Stimulated activated CD8-positive, alpha-beta memory T cell treated with anti-CD3 and anti-CD28 coated beads, Interleukin-15, amount 100 ng/mL, for 1 hour (primary cell): ENCODE results near the gene VPS45.

Experiments used
- DNase-seq: peaks from one replicate; pipeline ENCODE4 v3.0.0-alpha.2; 2020; ENCODE audit warnings: low read depth

The VPS45 gene

GRCh38 chr1:150073516-150073915 lies 5.9 kb downstream of the VPS45 start:
- DNase-seq: no peak

DNA sequence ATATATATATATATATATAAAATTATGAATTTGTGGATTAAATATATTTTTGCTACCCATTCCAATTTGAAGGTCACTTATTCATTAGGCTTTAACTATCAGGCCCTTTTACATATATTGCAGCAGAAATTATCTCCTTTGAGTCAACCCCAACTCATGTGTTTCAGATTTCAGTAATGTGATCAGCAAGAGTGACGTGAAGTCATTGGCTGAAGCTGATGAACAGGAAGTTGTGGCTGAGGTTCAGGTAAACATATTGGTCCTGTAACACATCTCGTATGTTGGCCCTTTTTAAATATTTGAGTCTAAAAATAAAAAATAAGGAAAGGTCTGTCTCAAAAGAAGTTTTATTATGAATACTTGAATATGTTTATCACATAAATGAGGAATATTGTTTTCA lies 8.5 kb downstream of the VPS45 start:
- DNase-seq: no peak

GRCh38 chr1:150076985-150077384 lies 9.4 kb downstream of the VPS45 start:
- DNase-seq: no peak

- no peak for DNase-seq
Observed at GRCh38 chr1:150080784-150081183, 13.2 kb downstream of the VPS45 start.

- DNase-seq: no peak
Observed at GRCh38 chr1:150082494-150082893, 14.9 kb downstream of the VPS45 start.

GRCh38 chr1:150083907-150084306 lies 16.3 kb downstream of the VPS45 start:
- DNase-seq: no peak

GRCh38 chr1:150085406-150085805 lies 17.8 kb downstream of the VPS45 start:
- DNase-seq: no peak

DNA sequence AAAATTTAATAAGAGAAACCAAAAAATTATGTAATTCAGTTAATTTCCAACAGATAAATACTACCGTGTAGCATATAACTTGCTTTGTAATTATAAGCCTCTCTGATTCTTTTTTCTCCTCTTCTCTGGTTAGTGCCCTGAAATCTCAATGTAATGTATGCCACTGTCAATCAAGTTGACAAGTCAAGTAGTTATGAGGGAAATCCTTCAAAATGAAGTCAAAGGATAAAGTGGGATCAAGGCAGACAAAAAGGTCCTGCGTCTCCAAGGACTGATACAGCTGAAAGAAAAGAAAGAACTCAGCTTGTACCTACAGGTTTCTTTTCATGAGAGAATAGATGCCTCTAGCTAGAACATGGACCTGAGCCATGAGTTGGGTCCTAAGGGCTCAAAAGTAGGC lies 19.8 kb downstream of the VPS45 start:
- DNase-seq: no peak

GRCh38 chr1:150089846-150090520 lies 22.4 kb downstream of the VPS45 start:
- no peak for DNase-seq

DNA sequence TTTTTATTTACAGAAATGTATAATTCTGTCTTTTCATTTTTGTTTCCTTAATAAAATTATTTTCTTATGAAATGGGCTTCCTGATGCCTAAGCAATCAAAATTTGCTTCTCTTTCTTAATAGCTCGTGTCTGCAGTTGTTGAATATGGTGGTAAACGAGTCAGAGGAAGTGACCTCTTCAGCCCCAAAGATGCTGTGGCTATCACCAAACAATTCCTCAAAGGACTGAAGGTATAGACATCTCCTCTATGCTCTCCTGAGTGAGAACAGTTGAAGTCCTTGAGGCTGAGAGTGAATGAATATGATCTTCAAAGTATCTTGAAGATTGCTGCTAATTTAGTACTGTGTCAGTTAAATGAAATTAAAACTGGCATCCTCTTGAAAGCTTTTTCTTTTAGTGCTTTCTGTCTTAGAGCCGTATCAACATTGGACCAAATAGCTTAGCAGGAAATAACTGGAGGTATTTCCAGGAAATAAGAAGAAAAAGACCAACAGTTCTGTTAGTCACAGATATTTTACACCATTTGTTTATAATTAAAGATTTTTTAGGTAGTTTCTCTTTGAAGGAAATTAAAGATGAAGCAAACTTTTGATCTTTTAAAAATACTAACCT lies 24.7 kb downstream of the VPS45 start:
- DNase-seq: no peak

DNA sequence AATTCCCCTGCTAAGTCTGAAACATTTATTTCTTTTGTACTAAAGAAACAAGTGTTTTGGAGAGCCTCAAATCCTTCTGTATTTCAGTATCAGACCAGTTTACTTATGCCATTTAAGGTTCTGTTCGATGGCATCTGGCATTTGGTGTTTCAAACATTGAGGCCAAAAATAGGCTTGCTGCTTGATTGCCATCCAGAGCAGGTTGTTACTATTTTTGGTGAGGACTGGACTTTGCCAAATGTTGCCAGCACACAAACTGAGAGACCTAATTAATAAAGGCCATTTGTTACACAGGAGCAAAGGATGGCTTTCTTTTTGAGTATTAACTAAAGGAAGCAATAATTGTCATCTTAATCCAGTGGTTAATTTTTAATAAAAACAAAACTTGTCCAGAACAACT lies 26.2 kb downstream of the VPS45 start:
- no peak for DNase-seq

DNA sequence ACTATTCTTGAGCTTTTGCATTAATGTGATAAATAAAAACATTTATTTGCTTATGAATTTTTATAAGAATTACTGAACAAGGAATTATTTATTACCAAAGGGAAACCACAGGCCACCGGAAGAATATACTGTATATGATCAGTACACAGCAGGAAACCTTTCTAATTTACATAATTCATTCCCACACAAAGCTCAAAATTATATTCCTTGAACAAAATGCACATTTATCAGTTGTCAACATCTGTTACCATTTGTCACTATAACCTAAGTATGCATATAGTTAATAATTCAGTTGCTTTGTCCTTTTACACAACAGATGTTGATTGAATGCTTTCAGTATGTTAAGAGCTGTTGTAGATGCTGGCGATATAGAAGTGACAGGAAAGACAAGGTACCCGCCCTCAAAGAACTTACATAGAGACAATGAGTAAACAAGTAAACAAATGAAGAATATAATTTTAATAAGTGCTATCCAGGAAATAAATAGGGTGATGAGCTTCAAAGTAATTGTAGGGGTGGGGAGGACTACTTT lies 27.2 kb downstream of the VPS45 start:
- DNase-seq: no peak

DNA sequence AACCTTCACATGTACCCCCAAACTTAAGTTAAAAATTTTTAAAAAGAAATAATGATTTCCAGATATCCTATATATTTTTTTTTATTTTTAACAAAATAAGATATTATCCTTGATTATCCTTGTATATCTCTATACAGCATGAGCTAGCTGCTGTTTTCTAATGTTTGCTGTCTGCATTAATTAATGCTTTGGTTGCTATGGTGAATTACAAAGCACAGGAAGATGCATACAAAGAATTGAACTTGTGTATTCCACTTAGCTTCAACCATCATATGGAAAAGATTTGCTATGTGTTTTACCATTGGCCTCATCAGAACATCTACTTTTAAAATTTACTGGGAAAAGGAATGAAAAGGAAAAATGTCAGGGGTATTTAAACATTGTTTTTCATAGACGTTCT lies 35.4 kb downstream of the VPS45 start:
- no peak for DNase-seq

GRCh38 chr1:150106341-150106740 lies 38.8 kb downstream of the VPS45 start:
- no peak for DNase-seq

DNA sequence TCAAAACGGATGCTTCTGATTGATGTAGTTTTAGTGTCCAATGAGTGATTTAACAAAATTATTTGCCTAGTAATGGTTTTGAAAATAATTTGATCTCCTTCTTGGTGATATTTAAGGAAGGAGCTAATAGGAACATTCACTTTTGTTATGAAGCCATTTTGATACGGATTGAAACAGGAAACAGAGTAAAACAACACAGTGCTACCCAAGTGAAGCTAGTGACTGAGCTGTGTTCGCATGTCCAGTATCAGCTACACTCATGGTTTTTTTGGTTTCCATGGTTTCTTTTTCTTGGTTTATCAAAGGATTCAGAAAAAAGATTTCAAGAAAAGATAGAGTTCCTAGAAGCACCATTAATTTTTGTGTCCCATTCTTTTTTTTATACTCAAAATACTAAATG lies 42.0 kb downstream of the VPS45 start:
- no peak for DNase-seq

DNA sequence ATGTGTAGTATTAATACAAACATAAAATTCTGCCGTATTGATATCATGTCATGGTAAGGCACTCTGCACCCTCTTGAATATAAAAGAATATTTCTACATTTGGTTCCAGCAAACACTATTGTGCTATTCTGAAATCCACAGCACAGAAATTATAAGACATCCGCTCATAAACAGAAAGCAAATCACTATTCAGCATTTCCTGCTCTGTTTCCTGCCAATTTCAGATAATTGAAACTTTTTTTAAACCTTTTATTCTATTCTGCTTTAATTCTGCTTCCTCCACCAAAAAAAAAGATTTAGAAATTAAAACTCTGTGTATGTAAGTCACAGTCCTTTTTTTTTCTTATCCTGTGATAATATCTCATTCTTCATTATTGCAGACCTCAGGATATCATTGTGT lies 42.5 kb downstream of the VPS45 start:
- DNase-seq: no peak

GRCh38 chr1:150111670-150112069 lies 44.1 kb downstream of the VPS45 start:
- DNase-seq: no peak

DNA sequence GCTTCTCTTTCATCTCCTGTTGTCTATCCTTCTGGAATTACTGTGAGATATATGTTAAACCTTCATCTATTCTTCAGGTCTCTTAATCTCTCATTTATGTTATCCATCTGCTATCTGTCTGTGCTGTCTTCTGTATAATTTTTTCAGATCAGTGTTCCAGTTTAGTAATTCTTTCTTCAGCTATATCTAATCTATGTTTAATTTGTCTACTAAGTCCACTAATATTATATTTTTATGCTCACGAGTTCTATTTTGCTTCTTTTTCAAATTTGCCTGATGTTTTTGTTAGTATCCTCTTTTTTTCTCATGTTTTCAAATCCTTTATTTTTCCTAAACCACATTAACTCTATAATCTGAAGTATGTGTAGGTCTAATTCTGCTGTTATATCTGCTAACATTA lies 47.5 kb downstream of the VPS45 start:
- DNase-seq: no peak

DNA sequence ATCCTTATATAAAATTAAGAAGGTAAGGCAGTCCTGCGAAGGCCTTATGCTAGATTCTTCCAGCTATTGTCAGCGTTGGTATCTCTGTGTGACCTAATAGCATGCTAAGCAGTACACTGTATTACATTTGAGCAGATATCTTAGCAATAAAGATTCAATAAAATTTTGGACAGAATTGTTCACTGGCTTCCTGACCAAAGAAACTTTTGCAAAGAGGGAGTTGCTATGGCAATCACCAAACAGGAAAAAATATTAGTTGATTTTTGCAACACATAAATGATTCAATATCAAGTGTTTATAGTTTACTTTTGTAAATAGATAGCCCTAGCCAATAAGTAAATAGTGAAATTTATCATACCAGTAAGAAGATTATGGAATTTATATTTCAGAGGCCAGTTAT lies 51.1 kb downstream of the VPS45 start:
- DNase-seq: no peak

DNA sequence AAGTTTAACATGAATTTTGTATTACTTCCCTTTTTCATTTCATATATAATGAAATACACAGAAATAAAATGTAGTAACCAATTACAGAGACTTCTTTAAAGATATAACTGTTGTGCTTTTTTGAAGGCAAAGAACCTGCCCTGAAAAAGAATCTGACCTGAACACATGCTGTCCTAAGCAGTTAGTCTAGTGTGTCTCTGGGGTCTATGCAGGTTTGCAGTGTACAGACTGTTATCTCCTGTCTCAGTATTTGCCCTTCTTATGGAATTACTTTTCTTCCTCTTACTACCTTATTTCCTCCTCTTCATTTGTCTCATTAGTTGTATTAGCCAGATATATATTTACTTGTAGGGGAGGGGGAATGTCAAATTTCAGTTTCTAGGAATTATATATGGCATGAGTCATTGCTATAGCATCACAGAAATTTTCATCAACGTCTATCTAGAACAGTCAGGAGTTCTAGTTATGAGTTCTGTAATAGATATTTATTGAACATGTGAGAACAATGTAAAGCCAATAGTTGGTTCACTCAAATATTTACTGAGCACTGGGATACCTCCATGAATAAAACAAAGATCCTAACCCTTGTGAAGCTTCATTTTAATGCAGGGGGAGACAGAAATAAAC lies 53.8 kb downstream of the VPS45 start:
- DNase-seq: no peak

DNA sequence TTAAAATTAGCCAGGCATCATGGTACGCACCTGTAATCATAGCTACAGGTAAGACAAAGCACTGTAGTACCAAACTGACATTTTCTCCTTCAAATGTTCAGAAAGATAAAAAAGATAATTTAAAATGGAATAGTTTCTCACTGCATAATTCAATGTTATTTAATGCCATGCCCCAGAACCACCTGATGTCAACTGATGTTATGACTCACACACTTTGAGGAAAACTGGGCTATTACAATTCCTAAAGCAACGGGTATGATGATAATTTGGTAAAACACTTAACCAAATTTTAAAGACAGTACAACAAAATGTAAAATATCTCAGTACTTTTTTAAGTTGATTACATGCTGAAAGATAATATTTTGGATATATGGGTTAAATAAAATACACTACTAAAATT lies 59.2 kb downstream of the VPS45 start:
- no peak for DNase-seq

GRCh38 chr1:150127464-150127863 lies 59.9 kb downstream of the VPS45 start:
- no peak for DNase-seq

- DNase-seq: no peak
Observed at GRCh38 chr1:150127868-150128267, 60.3 kb downstream of the VPS45 start.

- DNase-seq: no peak
Observed at GRCh38 chr1:150132372-150132771, 64.8 kb downstream of the VPS45 start.
